Psoas muscle (tissue), 8 donors: ENCODE data around the gene FAHD1. TPM values are rescaled to one million over a fixed set of nuclear protein-coding genes. Genes with fewer than 3 reads are reported as not detected.
A peak's percentile ranks its signal among the peaks of the same experiment; 100 is the strongest.

Experiments
- ATAC-seq, 4 donors: fragments of 200-7000 bp; cut with Tn5 transposase; one replicate each; pipeline ENCODE4 v1.9.1; 2020; ENCODE audit warnings: moderate library complexity in 3 of 4, mild to moderate bottlenecking in 2 of 4
- DNase-seq, 2 donors: peaks; one replicate each; pipeline ENCODE4 v3.0.0-alpha.2; 2020
- H3K27ac ChIP-seq: fragments of 200-600 bp; one replicate; pipeline ENCODE4 v1.8.0; 2022
- H3K27me3 ChIP-seq, 3 donors: fragments of 200-600 bp in 1 of 3; one replicate each; pipeline versions ENCODE4 v1.6.1 to v1.8.0; 2013 to 2022; ENCODE audit warnings: low read length in 2 of 3, mild to moderate bottlenecking in 2 of 3, moderate library complexity in 1 of 3; ENCODE audit not compliant: insufficient read depth in 3 of 3
- H3K36me3 ChIP-seq, 2 donors: fragments of 200-600 bp in 1 of 2; one replicate each; pipeline versions ENCODE4 v1.6.1 to v1.8.0; 2013 to 2022; ENCODE audit warnings: low read depth in 1 of 2, mild to moderate bottlenecking in 1 of 2, moderate library complexity in 1 of 2; ENCODE audit not compliant: insufficient read depth in 1 of 2
- H3K4me1 ChIP-seq: fragments of 200-600 bp; one replicate; pipeline ENCODE4 v1.8.0; 2022
- H3K4me3 ChIP-seq: fragments of 200-600 bp; one replicate; pipeline ENCODE4 v1.8.0; 2022; ENCODE audit warnings: mild to moderate bottlenecking
- H3K9me3 ChIP-seq: fragments of 200-600 bp; one replicate; pipeline ENCODE4 v1.8.0; 2022
- WGBS, 3 donors: extraction: QIAGEN DNeasy Blood & Tissue Kit; methylation state at CpG; one replicate each; pipeline versions ENCODE4 v1.1.6 to v1.1.7; 2013; 5-methylcytosine and 5-hydroxymethylcytosine counted together
- intact Hi-C, 2 donors: fragments of 100-400 bp; cut with DNase I; formaldehyde crosslinking; loops; one replicate each; pipeline versions ENCODE4 v1.11.0 to v1.14.2; 2022
- polyA plus RNA-seq, 3 donors: library from polyadenylated mRNA; stranded (reverse); fragments of 200-250 nt; gene quantifications; one replicate each; pipeline ENCODE4 v1.2.3, GENCODE V29; 2013
- total RNA-seq, 4 donors: library from RNA; stranded (reverse); fragmentation: NEBNext Ultra II Directional in 2 of 4; extraction: Animal tissue kit (Norgen Biotek cat#: 25700) in 2 of 4; gene quantifications; one replicate each; pipeline versions ENCODE4 v1.2.1 to v1.2.4, GENCODE V29; 2021 to 2023
- TF ChIP-seq, protein P1 (sequence below): fragments of 200-600 bp; IDR thresholded peaks from one replicate; pipeline ENCODE4 v1.8.0; 2022; ENCODE audit warnings: antibody characterized with exemption
- donor health status: healthy with polysubstance abuse.
- donor health status: DM: no; HTN: no; CAD: no; lungs with moderate emphysema.
- donor health status: Bipolar disorder and iron deficiency.
- donor health status: healthy.
- donor health status: DM: yes; HTN: yes; CAD: no.
- donor health status: DM: no; HTN: no; CAD: no.
- donor health status: DM: no; HTN: no; CAD: no.
- donor health status: DM: yes; HTN: yes; CAD: no.

The FAHD1 gene
- total and polyA plus RNA-seq, 7 donors: 23.2 to 63.8 (median 27.0) TPM

DNA sequence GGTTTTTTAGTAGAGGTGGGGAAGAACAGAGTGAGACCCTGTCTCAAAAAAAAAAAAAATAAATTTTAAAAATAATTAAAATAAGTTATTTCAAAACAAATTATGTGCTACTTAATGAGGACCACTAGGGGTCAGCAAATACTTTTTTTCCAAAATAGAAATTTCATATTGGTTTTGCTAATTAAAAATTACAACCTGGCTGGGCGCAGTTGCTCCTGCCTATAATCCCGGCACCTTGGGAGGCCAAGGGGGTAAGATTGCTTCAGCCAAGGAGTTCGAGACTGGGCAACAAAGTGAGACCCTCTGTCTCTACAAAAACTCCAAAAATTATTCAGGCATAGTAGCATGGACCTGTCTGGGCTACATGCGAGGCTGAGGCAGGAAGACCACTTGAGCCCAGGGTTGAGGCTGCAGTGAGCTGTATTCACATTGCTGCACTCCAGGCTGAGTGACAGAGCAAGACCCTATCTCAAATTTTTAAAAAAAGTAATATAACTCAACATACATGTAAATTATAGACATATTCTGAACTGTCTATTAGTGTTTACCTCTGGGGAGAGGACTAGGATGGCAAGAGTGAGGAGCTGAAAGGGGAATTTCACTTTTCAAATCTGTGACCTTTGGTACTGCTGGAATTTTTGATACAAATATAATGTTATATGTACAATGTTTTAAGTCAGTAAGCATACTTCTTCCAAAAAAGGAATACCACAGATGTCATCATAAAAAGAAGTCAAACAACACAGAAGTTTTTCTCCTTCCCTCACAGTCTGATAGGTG lies 36.9 kb downstream of the FAHD1 start:
- intact Hi-C loops: loop anchor here (1.0 to 5.0 kb wide), 2 partner anchors 65 to 68 kb away; no protein-coding TSS in a partner anchor
- Histone ChIP-seq H3K4me1 (no peaks in the 10 kb centered on the region), H3K4me3 (no peak overlapping the region), H3K27me3 (peaks cover 0 to 50% (median 2%) of the 10 kb centered on the region in 3 donors), H3K27ac (no peak overlapping the region), H3K9me3 (no peaks in the 10 kb centered on the region), H3K36me3 (no peaks in the 10 kb centered on the region)
- DNase-seq: no peak
- TF ChIP-seq, protein P1, sequence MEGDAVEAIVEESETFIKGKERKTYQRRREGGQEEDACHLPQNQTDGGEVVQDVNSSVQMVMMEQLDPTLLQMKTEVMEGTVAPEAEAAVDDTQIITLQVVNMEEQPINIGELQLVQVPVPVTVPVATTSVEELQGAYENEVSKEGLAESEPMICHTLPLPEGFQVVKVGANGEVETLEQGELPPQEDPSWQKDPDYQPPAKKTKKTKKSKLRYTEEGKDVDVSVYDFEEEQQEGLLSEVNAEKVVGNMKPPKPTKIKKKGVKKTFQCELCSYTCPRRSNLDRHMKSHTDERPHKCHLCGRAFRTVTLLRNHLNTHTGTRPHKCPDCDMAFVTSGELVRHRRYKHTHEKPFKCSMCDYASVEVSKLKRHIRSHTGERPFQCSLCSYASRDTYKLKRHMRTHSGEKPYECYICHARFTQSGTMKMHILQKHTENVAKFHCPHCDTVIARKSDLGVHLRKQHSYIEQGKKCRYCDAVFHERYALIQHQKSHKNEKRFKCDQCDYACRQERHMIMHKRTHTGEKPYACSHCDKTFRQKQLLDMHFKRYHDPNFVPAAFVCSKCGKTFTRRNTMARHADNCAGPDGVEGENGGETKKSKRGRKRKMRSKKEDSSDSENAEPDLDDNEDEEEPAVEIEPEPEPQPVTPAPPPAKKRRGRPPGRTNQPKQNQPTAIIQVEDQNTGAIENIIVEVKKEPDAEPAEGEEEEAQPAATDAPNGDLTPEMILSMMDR: peak; percentile 63
- 7 to 13% (median 9%) methylated on average over 4 of the region's 4 CpGs for WGBS, 3 donors
- peak in 2 of 4 donors; percentile 27 to 42 for ATAC-seq

DNA sequence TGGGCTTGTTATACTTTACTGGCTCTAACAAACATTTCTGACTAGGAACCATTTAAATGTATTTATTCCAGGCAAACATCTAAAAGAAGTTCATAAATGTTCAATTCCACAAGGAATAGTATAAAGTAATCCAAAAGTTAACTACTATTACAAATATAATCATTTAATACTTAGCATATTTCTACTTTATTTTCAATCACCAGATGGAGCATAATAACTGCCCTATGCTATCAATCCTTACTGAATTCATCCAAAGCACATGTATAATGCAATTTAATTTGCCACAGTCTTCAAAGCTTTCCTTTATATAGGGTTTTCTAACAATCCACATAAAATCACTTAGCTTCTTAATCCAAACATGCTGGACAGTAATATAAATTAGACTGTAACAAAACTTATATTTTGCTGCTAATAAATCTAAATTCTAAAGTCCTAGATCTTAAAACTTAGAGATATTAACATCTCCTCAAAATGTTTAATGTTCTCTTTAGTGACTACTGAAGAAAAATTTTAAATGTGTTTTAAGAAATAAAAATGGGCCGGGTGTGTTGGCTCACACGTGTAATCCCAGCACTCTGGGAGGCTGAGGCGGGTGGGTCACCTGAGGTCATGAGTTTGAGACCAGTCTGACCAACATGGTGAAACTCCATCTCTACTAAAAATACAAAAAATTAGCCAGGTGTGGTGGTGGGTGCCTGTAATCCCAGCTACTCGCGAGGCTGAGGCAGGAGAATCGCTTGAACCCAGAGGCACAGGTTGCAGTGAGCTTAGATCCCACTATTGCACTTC lies 39.1 kb downstream of the FAHD1 start:
- Histone ChIP-seq H3K27ac (no peak overlapping the region), H3K4me3 (no peak overlapping the region), H3K36me3 (no peaks in the 10 kb centered on the region), H3K4me1 (no peaks in the 10 kb centered on the region), H3K9me3 (no peaks in the 10 kb centered on the region), H3K27me3 (peaks cover 0 to 34% (median 2%) of the 10 kb centered on the region in 3 donors)
- TF ChIP-seq, protein P1: no peak
- DNase-seq (no peak), ATAC-seq (no peak)
- intact Hi-C loops: no loop called here
- WGBS, 3 donors: 62 to 68% (median 63%) methylated on average over 5 to 6 of the region's 6 CpGs

DNA sequence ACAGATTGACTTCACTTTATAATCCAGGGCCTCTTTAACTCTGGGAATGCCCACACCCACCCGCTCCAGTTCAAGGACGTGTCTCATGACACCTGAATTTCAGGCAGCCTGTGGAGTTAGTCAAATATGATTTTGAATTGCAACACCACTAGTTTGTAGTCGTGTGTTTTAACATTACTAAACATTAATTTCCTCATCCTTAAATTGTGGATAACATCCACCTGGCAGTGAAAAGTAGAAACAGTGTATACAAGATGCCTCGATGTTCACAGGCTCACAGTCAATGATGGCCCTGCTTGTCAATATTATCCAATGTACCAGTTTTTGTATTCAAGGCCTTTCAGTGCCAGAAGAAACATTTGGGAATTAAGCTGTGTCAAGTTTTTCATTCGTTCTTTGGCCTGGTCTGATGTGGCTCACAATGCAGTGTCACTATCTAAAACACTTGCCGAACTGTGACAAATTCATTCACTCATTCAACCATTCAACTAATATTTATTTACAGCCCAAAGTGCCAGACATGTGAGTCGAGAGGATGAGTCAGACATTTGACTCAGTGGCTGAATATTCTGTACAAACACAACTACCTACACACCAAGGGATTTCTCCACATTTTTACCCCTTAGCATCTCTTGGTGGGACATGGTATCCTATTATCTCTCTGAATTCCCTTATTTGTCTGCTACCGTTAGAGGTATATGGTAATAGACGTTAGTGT lies 43.5 kb downstream of the FAHD1 start:
- Histone ChIP-seq H3K27ac (no peak overlapping the region), H3K27me3 (peaks cover 0 to 42% (median 9%) of the 10 kb centered on the region in 3 donors), H3K36me3 (no peaks in the 10 kb centered on the region), H3K4me1 (no peaks in the 10 kb centered on the region), H3K9me3 (no peaks in the 10 kb centered on the region), H3K4me3 (no peak overlapping the region)
- DNase-seq: no peak
- ATAC-seq: no peak
- intact Hi-C loops: no loop called here
- WGBS, 3 donors: 35 to 47% (median 41%) methylated on average over 9 of the region's 9 CpGs
- TF ChIP-seq, protein P1: no peak

DNA sequence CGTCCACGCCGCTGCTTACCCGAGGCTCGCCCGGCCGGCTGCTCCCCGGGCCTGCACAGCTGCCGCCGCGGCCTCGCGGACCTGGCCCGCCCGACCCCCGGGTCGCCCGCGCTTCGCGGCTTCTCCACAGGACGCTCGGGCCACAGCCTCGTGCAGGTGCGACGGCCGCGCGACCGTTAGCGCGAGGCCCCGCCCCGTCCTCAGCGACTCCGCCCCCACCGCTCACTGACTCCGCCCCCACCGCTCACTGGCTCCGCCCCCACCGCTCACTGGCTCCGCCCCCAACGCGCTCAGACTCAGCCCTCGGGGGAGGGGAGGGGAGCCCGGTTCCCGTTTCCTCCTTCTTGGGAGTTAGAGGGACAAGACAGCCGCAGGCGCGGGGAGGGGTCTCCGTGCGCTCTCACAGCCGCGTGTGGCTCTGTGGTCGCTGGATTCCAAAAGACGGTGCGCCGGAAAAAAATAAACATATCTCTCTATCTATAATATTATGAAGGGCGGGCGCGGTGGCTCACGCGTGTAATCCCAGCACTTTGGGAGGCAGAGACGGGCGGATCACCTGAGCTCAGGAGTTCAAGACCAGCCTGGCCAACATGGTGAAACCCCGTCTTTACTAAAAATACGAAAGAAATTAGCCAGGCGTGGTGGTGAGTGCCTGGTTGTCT lies 45.1 kb downstream of the FAHD1 start, which contains the start of gene MEIOB:
Gene MEIOB (minus strand): TSS at position 191 of the 662 bp plus-strand sequence. CDS start 3,989 bp downstream, outside the sequence.
- Histone ChIP-seq H3K9me3 (no peaks in the 10 kb centered on the region), H3K4me1 (no peaks in the 10 kb centered on the region), H3K4me3 (peak within 1 kb of the TSS; percentile 22), H3K27me3 (peaks cover 0 to 55% (median 13%) of the 10 kb centered on the region in 3 donors), H3K27ac (no peak within 1 kb of the TSS), H3K36me3 (no peaks in the 10 kb centered on the region)
- ATAC-seq: peak in 3 of 4 donors; percentile 65 to 76 (median 69)
- intact Hi-C loops: no loop called here
- TF ChIP-seq, protein P1: no peak
- peak; percentile 35 to 63 for DNase-seq
- 4 to 7% (median 6%) methylated on average over 40 to 68 of the region's 68 CpGs for WGBS, 3 donors
